Measurements from ENCODE around the gene FBXO41. TPM values are rescaled to one million over a fixed set of nuclear protein-coding genes. Genes with fewer than 3 reads are reported as not detected.

The FBXO41 gene
- total RNA-seq, 1 experiment from 2014 or later, result 6.5 TPM

DNA sequence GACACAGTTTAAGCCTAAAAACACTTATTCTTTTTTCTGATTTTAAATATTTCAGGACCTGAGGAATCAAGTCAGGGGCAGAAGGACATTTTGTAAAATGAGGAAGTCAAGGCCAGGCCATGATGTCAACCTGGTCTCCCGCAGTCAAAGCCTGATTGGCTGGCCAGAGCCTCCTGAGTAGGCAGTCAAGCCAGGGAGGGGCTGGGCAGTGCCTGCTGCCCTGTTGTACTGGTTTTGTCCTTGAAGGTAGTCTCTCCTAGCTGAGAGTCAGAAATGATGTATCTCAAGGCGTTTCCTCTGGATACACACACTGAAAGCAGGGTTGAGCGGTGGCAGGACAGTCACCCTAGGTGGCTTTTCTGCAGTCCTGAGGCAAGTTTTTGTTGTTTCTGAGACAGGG lies 30.4 kb downstream of the FBXO41 start:
- DNase-seq (ENCODE audit: low read depth, low spot score) (no peak), ATAC-seq (no peak)
- Histone ChIP-seq H3K4me1 (ENCODE audit: control insufficient read depth, insufficient read depth, low read length) (no peaks in the 10 kb centered on the region), H3K4me3 (ENCODE audit: low read depth in 2 of 2, low read length in 2 of 2) (no peak overlapping the region), H3K36me3 (ENCODE audit: control insufficient read depth, insufficient read depth, low read length) (peaks cover 15% of the 10 kb centered on the region), H3K9me3 (ENCODE audit: control insufficient read depth, insufficient read depth, low read depth, low read length) (no peaks in the 10 kb centered on the region), H3K27ac (ENCODE audit: low read length) (no peak overlapping the region), H3K27me3 (ENCODE audit: control insufficient read depth, insufficient read depth, low read length) (no peaks in the 10 kb centered on the region)
- intact Hi-C loops (cut with micrococcal nuclease; ENCODE audit: unreplicated experiment) (no loop called here), in situ Hi-C loops (cut with HindIII; ENCODE audit: low pct_unique_long_range_greater_than_20kb, low sequenced_read_pairs) (no loop called here)
- CTCF ChIA-PET, result no interaction called here
- BruUV-seq (replicated peaks), result no TSS peak
- POLR2A ChIA-PET, result interaction anchor here (0.6 to 1.2 kb wide), 2 partner anchors 21 to 70 kb away, joined by 4 to 10 read pairs; partner anchors contain the start of gene PRADC1
- TF ChIP-seq SIN3A (IDR thresholded peaks at IDR 0.05; ENCODE audit: borderline replicate concordance, insufficient read depth, low read depth, low read length) (no peak), TCF7L2 (IDR thresholded peaks at IDR 0.05; ENCODE audit: low read depth, low read length) (no peak), POLR2AphosphoS5 (IDR thresholded peaks at IDR 0.05; ENCODE audit: low read depth, low read length) (no peak), CTCF (IDR thresholded peaks at IDR 0.05) (no peak)
- TF ChIP-seq, protein P1, sequence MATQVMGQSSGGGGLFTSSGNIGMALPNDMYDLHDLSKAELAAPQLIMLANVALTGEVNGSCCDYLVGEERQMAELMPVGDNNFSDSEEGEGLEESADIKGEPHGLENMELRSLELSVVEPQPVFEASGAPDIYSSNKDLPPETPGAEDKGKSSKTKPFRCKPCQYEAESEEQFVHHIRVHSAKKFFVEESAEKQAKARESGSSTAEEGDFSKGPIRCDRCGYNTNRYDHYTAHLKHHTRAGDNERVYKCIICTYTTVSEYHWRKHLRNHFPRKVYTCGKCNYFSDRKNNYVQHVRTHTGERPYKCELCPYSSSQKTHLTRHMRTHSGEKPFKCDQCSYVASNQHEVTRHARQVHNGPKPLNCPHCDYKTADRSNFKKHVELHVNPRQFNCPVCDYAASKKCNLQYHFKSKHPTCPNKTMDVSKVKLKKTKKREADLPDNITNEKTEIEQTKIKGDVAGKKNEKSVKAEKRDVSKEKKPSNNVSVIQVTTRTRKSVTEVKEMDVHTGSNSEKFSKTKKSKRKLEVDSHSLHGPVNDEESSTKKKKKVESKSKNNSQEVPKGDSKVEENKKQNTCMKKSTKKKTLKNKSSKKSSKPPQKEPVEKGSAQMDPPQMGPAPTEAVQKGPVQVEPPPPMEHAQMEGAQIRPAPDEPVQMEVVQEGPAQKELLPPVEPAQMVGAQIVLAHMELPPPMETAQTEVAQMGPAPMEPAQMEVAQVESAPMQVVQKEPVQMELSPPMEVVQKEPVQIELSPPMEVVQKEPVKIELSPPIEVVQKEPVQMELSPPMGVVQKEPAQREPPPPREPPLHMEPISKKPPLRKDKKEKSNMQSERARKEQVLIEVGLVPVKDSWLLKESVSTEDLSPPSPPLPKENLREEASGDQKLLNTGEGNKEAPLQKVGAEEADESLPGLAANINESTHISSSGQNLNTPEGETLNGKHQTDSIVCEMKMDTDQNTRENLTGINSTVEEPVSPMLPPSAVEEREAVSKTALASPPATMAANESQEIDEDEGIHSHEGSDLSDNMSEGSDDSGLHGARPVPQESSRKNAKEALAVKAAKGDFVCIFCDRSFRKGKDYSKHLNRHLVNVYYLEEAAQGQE (IDR thresholded peaks at IDR 0.05; ENCODE audit: insufficient read depth in 1 of 2, low read depth in 2 of 2, low read length in 1 of 2), result no peak

DNA sequence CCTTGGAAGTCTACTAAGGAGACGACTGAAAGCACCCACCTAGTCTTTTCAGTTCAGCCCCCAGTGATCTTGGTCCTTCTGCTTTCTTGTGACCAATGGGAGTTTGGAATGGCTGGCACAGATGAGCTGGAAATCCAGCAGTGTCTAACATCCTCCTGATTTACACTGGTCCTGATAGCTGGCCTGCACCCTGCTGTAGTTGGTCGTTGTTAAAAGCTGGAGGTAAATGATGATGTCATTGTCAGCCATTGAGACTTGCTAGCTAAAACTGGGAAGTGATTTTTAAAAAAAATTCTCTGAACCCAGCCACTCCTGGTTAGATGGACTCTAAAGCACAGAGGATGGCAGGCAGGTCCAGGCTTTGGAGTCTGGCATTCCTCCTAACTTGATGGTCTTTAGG lies 30.9 kb downstream of the FBXO41 start:
- no TSS peak for BruUV-seq (replicated peaks)
- ATAC-seq, result no peak
- Histone ChIP-seq H3K27me3 (ENCODE audit: control insufficient read depth, insufficient read depth, low read length) (no peaks in the 10 kb centered on the region), H3K4me3 (ENCODE audit: low read depth in 2 of 2, low read length in 2 of 2) (no peak overlapping the region), H3K4me1 (ENCODE audit: control insufficient read depth, insufficient read depth, low read length) (no peaks in the 10 kb centered on the region), H3K27ac (ENCODE audit: low read length) (no peak overlapping the region), H3K36me3 (ENCODE audit: control insufficient read depth, insufficient read depth, low read length) (peaks cover 18% of the 10 kb centered on the region), H3K9me3 (ENCODE audit: control insufficient read depth, insufficient read depth, low read depth, low read length) (no peaks in the 10 kb centered on the region)
- TF ChIP-seq POLR2AphosphoS5 (IDR thresholded peaks at IDR 0.05; ENCODE audit: low read depth, low read length) (no peak), SIN3A (IDR thresholded peaks at IDR 0.05; ENCODE audit: borderline replicate concordance, insufficient read depth, low read depth, low read length) (no peak), CTCF (IDR thresholded peaks at IDR 0.05) (no peak), TCF7L2 (IDR thresholded peaks at IDR 0.05; ENCODE audit: low read depth, low read length) (no peak)
- TF ChIP-seq, protein P1 (IDR thresholded peaks at IDR 0.05; ENCODE audit: insufficient read depth in 1 of 2, low read depth in 2 of 2, low read length in 1 of 2), result no peak
- intact Hi-C loops (cut with micrococcal nuclease; ENCODE audit: unreplicated experiment), result no loop called here
- in situ Hi-C loops (cut with HindIII; ENCODE audit: low pct_unique_long_range_greater_than_20kb, low sequenced_read_pairs), result no loop called here
- POLR2A ChIA-PET, result no interaction called here
- no peak for DNase-seq (ENCODE audit: low read depth, low spot score)
- CTCF ChIA-PET, result no interaction called here
